ENCODE results near the gene TGIF1. TPM values are rescaled to one million over a fixed set of nuclear protein-coding genes. Genes with fewer than 3 reads are reported as not detected.

TGIF1 gene
- total and polyA plus RNA-seq, 8 donors, result 12.8 to 40.7 (median 18.3) TPM

DNA sequence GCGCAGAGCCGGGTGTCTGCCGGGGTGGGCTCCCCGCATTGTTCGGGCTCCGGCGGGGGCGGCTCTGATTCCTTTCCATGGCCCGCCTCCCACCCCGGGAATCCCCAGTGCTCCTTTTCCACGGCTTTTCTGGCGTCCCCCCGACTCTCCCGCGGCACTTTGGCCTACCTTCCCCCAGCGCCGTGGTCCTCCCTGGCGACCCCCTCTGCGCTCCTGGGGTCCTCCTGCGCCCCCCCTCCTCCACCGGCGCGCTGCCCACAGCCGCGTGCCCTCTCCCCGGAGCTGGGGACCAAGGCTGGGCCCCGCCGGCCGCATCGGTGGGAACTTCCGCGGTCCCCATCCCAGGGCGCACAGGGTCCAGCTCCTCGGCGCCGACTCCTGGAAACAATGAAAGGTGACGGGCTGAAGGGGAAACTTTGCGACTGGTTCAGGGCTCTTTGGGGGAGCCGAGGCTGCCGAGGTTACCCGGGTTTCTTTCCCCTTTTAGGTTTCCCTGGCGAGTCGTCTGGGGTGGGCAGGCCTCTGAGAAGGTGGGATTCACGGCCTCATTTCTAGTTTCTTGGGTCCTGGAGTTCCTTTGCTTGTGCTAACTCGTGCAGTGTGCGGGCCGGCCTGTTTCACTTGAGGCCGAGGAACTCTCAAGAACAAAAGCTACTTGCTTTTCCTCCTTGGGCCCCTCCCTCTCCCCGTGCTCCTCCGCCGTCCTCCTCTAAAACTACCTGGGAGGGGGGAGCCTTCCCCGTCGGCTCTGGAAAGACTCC, 2.2 kb downstream of the TGIF1 start:
- Histone ChIP-seq H3K4me1 (peaks cover 9 to 25% (median 22%) of the 10 kb centered on the region in 3 donors), H3K9me3 (no peaks in the 10 kb centered on the region), H3K27ac (peak overlapping the region; percentile 92 to 100 (median 98)), H3K4me3 (peak overlapping the region; percentile 78 to 90 (median 80)), H3K36me3 (peaks cover 0 to 8% (median under 1%) of the 10 kb centered on the region in 3 donors), H3K27me3 (no peaks in the 10 kb centered on the region)
- intact Hi-C loops (cut with DNase I), result loop anchor here in 1 of 3 donors (5.0 to 10.0 kb wide), 2 partner anchors 145 to 167 kb away; no protein-coding TSS in a partner anchor
- FAIRE-seq, result no peak
- peak; percentile 27 to 78 (median 55) for DNase-seq
- WGBS, 2 donors, result 2 to 3% methylated on average over 31 to 53 of the region's 53 CpGs
- TF ChIP-seq, protein P1, sequence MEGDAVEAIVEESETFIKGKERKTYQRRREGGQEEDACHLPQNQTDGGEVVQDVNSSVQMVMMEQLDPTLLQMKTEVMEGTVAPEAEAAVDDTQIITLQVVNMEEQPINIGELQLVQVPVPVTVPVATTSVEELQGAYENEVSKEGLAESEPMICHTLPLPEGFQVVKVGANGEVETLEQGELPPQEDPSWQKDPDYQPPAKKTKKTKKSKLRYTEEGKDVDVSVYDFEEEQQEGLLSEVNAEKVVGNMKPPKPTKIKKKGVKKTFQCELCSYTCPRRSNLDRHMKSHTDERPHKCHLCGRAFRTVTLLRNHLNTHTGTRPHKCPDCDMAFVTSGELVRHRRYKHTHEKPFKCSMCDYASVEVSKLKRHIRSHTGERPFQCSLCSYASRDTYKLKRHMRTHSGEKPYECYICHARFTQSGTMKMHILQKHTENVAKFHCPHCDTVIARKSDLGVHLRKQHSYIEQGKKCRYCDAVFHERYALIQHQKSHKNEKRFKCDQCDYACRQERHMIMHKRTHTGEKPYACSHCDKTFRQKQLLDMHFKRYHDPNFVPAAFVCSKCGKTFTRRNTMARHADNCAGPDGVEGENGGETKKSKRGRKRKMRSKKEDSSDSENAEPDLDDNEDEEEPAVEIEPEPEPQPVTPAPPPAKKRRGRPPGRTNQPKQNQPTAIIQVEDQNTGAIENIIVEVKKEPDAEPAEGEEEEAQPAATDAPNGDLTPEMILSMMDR (IDR thresholded peaks at IDR 0.05), result no peak
- no peak for ATAC-seq

DNA sequence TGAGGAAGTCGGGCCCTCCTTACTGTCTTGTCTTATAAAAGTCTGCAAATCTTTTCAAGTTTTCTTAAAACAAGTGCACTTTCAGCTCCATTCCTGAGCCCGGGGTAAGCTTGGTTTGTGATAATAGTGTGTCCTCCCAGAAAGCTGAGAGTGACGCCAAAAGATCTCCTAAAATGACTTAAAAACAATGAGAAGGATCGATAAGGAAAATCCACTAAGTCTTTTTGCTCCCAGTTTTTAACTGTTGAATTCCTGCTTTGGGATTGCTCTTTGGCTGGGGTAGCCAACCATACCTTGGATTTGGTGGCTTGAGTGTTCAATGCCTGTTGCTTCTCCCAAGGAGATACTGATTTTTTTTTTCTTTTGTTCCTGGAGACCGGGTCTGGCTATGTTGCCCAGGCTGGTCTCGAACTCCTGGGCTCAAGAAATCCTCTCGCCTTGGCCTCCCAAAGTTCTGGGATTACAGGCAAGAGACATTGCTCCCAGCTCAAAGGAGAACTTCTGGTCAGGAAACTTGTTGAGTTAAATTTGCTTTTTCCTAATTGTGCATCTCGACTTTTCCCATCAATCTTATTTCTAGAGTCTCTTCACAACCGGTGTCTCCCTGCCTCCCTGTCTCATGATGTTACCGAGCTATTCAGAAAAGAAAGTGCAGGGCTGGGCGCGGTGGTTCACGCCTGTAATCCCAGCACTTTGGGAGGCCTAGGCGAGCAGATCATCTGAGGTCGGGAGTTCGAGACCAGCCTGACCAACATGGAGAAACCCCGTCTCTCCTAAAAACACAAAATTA, 3.0 kb downstream of the TGIF1 start:
- ATAC-seq, result no peak
- Histone ChIP-seq H3K36me3 (peaks cover 0 to 14% (median 8%) of the 10 kb centered on the region in 3 donors), H3K4me1 (peaks cover 9 to 31% (median 29%) of the 10 kb centered on the region in 3 donors), H3K9me3 (no peaks in the 10 kb centered on the region), H3K4me3 (peak overlapping the region; percentile 78 to 90 (median 80)), H3K27ac (peak overlapping the region; percentile 92 to 100 (median 98)), H3K27me3 (no peaks in the 10 kb centered on the region)
- 53% methylated on average over 17 of the region's 17 CpGs for WGBS, 2 donors
- no peak for DNase-seq
- FAIRE-seq, result no peak
- TF ChIP-seq, protein P1 (IDR thresholded peaks at IDR 0.05), result no peak
- intact Hi-C loops (cut with DNase I), result loop anchor here in 1 of 3 donors (5.0 to 10.0 kb wide), 2 partner anchors 144 to 168 kb away; no protein-coding TSS in a partner anchor

GRCh38 chr18:3453540-3454364, 3.8 kb downstream of the TGIF1 start:
- no peak for FAIRE-seq
- 11 to 14% methylated on average over 19 to 21 of the region's 21 CpGs for WGBS, 2 donors
- ATAC-seq, result peak in 1 of 4 donors; percentile 0

More at GRCh38 chr18:3453540-3454364, 3.8 kb downstream of the TGIF1 start:
- Histone ChIP-seq H3K36me3 (peaks cover 0 to 21% (median 8%) of the 10 kb centered on the region in 3 donors), H3K9me3 (no peaks in the 10 kb centered on the region), H3K27me3 (no peaks in the 10 kb centered on the region), H3K4me3 (peak overlapping the region in 2 of 4 donors; percentile 78 to 81), H3K4me1 (peaks cover 9 to 36% (median 34%) of the 10 kb centered on the region in 3 donors), H3K27ac (peak overlapping the region; percentile 45 to 100 (median 98))
- intact Hi-C loops (cut with DNase I), result loop anchor here in 1 of 3 donors (5.0 to 10.0 kb wide), 2 partner anchors 144 to 169 kb away; no protein-coding TSS in a partner anchor
- TF ChIP-seq, protein P1 (IDR thresholded peaks at IDR 0.05), result no peak
- DNase-seq, result peak in 3 of 6 donors; percentile 9 to 51 (median 33)

All from pancreas (tissue), 10 donors.